C4-2B (cell line): ENCODE results near the gene NOS3.

Source experiments
- ZFX ChIP-seq: fragments of 450-650 bp; IDR thresholded peaks from 2 replicates; pipeline ENCODE4 v1.6.1; 2017
- TF ChIP-seq, protein P1 (sequence below): fragments of 450-650 bp; conservative IDR thresholded peaks from 2 replicates; pipeline ENCODE4 v1.5.1; 2017; ENCODE audit warnings: mild to moderate bottlenecking

DNA sequence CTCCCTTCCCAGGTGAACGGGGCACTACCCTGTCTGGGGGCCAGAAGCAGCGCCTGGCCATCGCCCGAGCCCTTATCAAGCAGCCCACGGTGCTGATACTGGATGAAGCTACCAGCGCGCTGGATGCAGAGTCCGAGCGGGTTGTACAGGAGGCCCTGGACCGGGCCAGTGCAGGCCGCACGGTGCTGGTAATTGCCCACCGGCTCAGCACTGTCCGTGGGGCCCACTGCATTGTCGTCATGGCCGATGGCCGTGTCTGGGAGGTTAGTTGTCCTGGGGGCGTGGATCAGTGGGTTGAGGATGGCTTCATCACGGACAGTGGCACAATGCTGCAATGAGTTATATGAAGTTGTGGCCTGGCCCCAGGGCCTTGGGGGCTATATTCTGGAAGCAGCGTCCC, 53.1 kb downstream of the NOS3 start:
- TF ChIP-seq, protein P1, sequence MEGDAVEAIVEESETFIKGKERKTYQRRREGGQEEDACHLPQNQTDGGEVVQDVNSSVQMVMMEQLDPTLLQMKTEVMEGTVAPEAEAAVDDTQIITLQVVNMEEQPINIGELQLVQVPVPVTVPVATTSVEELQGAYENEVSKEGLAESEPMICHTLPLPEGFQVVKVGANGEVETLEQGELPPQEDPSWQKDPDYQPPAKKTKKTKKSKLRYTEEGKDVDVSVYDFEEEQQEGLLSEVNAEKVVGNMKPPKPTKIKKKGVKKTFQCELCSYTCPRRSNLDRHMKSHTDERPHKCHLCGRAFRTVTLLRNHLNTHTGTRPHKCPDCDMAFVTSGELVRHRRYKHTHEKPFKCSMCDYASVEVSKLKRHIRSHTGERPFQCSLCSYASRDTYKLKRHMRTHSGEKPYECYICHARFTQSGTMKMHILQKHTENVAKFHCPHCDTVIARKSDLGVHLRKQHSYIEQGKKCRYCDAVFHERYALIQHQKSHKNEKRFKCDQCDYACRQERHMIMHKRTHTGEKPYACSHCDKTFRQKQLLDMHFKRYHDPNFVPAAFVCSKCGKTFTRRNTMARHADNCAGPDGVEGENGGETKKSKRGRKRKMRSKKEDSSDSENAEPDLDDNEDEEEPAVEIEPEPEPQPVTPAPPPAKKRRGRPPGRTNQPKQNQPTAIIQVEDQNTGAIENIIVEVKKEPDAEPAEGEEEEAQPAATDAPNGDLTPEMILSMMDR, result no peak
- no peak for TF ChIP-seq ZFX
